GM19324 (cell line): ENCODE measurements around the gene ZSWIM5.
"Not testable (repeated sequence)": the region's sequence is repeated elsewhere in the genome, so short reads cannot be mapped to it uniquely, and the experiment has no call there.

ENCODE experiments used
- ATAC-seq: cut with Tn5 transposase; IDR thresholded peaks from one replicate; pipeline ENCODE4 v1.9.1; 2021; ENCODE audit warnings: mild to moderate bottlenecking, moderate library complexity; ENCODE audit not compliant: unreplicated experiment, low FRiP score

ZSWIM5 gene

GRCh38 chr1:45008516-45008915, 197.9 kb downstream of the ZSWIM5 start:
- ATAC-seq, result no peak

- no peak for ATAC-seq
Measured at GRCh38 chr1:45008076-45008475, 198.3 kb downstream of the ZSWIM5 start.

DNA sequence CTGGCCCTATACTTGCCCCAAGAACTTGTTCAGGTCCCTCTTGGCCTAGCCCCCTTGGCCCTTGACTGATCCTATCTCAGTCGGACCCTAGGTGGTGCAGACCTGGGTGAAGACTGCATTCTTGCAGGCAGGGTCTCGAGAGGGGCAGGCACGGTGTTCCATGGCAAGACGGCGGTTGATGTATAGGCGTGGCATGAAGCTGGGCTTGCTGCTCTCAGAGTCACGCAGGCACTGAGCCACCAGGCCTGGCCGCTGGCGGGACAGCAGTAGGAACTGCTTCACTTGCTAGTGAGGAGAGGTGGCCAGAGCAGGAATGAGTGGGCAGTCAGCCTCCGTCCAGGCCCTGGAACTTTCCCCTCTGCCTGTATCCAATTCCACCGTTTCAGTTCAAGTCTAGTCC, 199.1 kb downstream of the ZSWIM5 start:
- no peak for ATAC-seq

DNA sequence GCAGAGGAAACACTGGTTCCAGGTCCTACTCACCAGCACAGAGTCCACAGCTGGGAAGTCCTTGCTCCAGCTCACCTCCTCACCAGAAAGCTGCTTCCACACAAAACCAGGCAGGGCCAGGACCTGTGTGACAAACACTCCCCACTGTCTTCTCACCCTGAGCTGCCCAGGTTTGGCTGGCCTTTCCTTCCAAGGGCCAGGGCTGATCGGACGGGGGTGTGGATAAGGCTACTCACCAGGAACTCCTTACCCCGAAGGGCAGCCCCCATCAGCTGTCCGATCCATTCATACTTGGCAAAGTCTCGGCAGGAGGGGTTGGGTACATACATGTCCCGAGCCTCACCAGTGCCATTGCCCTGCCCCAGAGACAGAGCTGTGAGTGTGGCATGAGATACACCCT, 200.6 kb downstream of the ZSWIM5 start:
- ATAC-seq, result no peak

DNA sequence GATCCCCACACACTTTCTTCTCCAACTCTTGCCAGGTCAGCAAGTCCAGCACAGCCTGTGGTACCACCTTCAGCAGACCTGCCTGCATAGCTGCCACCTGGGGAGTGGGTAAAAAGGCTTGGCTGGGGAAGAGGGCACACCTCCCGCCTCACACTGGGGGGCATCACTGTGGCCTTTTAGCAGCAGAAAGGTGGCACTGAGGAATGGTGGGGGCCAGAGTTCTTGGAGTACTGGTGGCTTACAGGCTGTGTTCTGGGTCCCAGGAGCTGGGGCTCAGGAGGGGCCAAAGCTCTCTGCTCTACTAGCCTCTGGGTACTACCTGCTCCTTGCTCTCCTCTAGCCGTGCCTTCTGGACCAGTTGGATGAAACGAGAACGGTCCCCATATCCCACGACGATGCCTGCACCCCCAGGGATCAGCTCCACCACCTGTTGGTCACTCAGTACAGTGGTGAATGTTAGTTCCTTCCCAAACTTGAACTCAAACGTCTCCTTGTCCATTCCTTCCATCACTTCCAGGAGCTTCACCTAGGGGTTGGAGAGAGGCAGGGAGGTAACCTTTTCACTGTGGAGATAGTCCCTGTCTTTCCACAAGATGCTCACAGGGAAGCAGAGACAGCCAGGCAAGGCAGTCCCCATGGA, 202.0 kb downstream of the ZSWIM5 start:
- ATAC-seq, result no peak

DNA sequence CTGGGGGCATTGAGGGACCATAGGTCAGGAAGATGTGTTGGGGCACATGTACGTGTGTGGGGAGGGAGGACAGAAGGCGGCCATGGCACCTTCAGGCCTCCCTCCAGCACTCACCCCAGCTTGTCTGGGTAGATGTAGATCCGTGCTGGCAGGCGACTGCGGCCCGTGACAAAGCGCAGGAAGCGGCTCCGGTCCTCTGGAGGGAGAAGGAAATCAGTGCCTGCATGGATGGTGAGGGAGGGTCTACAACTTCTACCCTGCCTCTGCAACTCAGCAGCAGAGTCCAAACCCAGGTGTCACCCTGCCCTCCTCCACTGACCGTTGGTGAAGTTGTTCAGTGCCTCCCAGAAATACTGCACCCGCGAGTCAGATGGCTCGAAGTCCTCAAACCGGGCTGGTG, 202.7 kb downstream of the ZSWIM5 start:
- ATAC-seq, result no peak

- no peak for ATAC-seq
Measured at GRCh38 chr1:45002650-45003645, 203.5 kb downstream of the ZSWIM5 start.

DNA sequence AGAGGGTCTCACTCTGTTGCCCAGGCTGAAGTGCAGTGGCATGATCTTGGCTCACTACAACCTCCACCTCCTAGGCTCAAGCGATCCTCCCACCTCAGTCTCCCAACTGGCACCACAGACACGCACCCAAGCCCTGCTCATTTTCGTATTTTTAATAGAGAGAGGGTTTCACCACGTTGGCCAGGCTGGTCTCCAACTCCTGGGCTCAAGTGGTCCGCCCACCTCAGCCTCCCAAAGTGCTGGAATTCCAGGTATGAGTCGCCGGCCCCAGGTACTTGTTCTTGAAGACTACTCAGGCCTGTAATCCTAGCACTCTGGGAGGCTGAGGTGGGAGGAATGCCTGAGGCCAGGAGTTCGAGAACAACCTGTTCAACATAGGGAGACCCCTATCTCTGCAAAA, 204.8 kb downstream of the ZSWIM5 start:
- not testable (repeated sequence) for ATAC-seq

- ATAC-seq, result no peak
Measured at GRCh38 chr1:45001011-45001481, 205.4 kb downstream of the ZSWIM5 start.

DNA sequence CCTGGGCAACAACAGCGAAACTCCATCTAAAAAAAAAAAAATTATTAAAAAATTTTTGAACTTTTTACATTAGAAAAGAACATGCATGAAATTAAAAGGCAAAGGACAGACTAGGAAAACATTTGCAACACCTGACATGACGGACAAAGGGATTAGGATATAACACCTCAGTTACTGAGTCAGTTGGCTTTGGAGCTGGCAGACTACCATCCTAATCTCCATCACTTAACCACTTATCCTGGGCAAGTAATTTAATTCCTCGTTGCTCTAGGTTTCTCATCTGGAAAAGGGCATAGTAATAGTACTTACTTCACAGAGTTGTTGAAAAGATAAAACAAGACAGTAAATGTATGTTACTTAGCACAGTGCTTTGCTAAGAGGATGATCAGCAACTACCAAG, 207.2 kb downstream of the ZSWIM5 start:
- ATAC-seq, result no peak

- ATAC-seq, result no peak
Measured at GRCh38 chr1:44995467-44996238, 210.8 kb downstream of the ZSWIM5 start.

DNA sequence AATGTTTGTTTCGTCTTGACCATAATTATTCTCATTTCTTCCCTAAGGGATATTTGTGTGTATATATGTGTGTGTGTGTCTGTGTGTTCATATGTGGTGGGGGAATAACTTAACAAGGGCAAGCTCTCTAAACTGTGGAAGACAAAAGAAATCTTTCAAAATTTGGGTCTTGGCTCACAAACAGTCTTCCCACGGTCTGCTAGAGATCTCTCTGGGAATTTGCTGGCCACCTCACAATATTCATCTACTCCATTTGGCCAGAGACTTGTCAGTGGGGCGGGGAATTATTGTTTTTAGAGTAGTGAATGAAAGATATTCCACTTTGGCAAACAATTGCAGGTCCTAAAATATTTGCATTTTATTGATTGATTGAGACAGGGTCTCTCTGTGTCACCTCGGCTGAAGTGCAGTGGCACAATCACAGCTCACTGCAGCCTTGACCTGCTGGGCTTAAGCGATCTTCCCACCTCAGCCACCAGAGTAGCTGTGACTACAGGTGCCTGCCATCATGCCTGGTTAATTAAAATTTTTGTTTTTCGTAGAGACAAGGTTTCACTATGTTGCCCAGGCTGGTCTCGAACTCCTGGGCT, 212.0 kb downstream of the ZSWIM5 start:
- ATAC-seq, result no peak

GRCh38 chr1:44988531-44989156, 217.8 kb downstream of the ZSWIM5 start:
- ATAC-seq, result no peak

DNA sequence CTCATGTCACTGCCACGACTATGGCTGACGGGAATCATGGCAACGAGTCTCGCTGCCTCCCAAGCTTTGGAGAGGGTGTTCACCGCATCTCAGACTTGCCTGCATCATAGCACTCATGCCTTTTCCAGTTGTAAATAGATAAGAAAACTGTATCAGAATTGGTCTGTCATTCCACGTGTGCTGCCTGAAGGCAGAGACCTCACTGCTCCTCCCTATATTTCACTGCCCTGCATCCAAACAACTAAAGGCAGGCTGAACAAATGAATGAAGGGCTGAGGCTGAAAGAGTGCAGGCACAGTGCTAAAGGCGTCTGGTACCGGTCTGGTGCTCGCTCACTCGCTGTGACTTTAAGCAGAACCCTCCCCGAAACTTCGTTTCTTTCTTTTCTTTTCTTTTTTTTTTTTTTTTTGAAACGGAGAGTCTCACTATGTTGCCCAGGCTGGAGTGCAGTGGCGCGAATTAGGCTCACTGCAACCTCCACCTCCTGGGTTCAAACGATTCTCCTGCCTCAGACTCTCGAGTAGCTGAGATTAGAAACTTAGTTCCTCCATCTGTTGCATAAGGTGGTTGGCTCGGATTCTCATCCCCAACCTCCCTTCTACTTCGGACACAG, 220.6 kb downstream of the ZSWIM5 start:
- no peak for ATAC-seq

GRCh38 chr1:44977372-44977771, 229.0 kb downstream of the ZSWIM5 start:
- ATAC-seq, result not testable (repeated sequence)

DNA sequence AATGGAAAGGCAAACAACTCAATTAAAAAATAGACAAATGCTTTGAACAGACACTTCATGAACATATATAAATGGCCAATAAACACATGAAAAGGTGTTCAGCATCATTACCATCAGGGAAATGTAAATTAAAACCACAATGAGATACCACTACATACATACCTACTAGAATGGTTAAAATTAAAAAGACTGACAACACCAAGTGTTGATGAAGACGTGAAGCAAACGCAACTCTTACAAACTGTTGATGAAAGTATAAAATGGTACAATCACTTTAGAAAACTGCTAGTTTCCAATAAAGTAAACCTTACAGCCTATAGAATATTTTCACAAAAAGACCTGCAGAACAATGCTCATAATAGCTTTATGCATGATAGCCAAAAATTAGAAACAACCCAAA, 230.2 kb downstream of the ZSWIM5 start:
- no peak for ATAC-seq

GRCh38 chr1:44973645-44974044, 232.8 kb downstream of the ZSWIM5 start:
- no peak for ATAC-seq

GRCh38 chr1:44970317-44970716, 236.1 kb downstream of the ZSWIM5 start:
- ATAC-seq, result no peak
